PFSK-1 (cell line): ENCODE measurements around the gene BTNL2.

Experiments
- FOXP2 ChIP-seq: optimal IDR thresholded peaks from 2 replicates; pipeline ENCODE3; 2011; ENCODE audit warnings: borderline replicate concordance, control low read depth, inconsistent platforms; ENCODE audit not compliant: insufficient read depth; ENCODE audit errors: extremely low read length, extremely low read depth
- POLR2AphosphoS5 ChIP-seq: IDR thresholded peaks from 2 replicates; pipeline ENCODE4 v1.6.1; 2012; ENCODE audit warnings: low read depth, mild to moderate bottlenecking, control low read depth, low read length, moderate library complexity
- REST ChIP-seq, 2 experiments: IDR thresholded peaks; 2 replicates each; pipeline versions ENCODE4 v1.6.1 to v1.8.0; 2011 to 2012; ENCODE audit warnings: low read depth in 2 of 2, low read length in 2 of 2, control low read depth in 1 of 2, inconsistent platforms in 1 of 2, mild to moderate bottlenecking in 1 of 2, moderate library complexity in 1 of 2; ENCODE audit not compliant: insufficient read depth in 1 of 2
- SIN3A ChIP-seq: IDR thresholded peaks from 2 replicates; pipeline ENCODE4 v1.6.1; 2012; ENCODE audit warnings: mild to moderate bottlenecking, low read length, moderate library complexity, borderline replicate concordance; ENCODE audit not compliant: insufficient read depth
- TAF1 ChIP-seq: IDR thresholded peaks from 2 replicates; pipeline ENCODE4 v1.6.1; 2012; ENCODE audit warnings: low read length, control low read depth, borderline replicate concordance; ENCODE audit not compliant: insufficient read depth

Gene BTNL2

DNA sequence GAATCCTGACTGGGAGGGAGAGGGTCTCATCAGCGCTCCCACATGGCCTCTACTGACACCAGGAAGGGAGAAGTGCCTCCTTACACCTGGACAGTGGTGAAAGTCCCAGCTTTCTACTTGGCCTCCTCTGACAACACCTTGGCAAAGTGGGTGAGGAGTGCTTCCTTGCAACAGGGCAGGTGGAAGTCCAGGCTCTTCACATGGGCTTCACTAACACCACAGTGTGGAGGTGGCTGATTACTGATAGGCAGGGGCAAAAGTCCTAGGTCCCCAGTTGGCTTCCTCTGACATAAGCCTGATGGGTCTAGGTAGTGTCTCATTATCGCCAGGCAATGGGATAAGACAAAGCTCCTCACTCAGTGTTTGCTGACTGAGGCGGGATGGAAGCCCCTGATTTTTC lies 23.2 kb upstream of the BTNL2 start:
- TF ChIP-seq SIN3A (no peak), TAF1 (no peak), POLR2AphosphoS5 (no peak), REST (IDR thresholded peaks at IDR 0.05; ENCODE audit: insufficient read depth in 1 of 2, low read depth in 2 of 2, low read length in 2 of 2) (no peak), FOXP2 (no peak)

GRCh38 chr6:32427934-32428474 lies 21.0 kb upstream of the BTNL2 start:
- no peak for TF ChIP-seq SIN3A
- no peak for TF ChIP-seq TAF1
- TF ChIP-seq REST (IDR thresholded peaks at IDR 0.05; ENCODE audit: insufficient read depth in 1 of 2, low read depth in 2 of 2, low read length in 2 of 2): no peak
- TF ChIP-seq FOXP2: no peak
- no peak for TF ChIP-seq POLR2AphosphoS5

- no peak for TF ChIP-seq POLR2AphosphoS5
- no peak for TF ChIP-seq SIN3A
- no peak for TF ChIP-seq REST (IDR thresholded peaks at IDR 0.05; ENCODE audit: insufficient read depth in 1 of 2, low read depth in 2 of 2, low read length in 2 of 2)
- no peak for TF ChIP-seq TAF1
- no peak for TF ChIP-seq FOXP2
Measured at GRCh38 chr6:32427218-32427617, 20.2 kb upstream of the BTNL2 start.

DNA sequence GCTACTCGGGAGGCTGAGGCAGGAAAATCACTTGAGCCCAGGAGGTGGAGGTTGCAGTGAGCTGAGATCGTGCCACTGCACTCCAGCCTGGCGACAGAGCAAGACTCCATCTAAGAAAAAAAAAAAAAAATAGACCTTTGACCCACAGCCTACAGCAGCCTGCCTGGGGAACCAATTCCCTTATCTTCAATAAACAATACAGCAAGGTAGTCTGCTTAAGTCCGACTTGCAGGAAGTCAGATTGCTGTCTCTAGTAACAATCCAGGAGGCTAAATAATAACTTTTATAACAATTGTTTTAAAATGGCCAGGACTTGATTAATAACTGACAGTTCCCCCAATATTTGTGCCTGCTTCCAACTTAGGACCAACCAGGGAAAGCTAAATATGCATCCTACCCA lies 19.4 kb upstream of the BTNL2 start:
- TF ChIP-seq FOXP2: no peak
- no peak for TF ChIP-seq SIN3A
- TF ChIP-seq POLR2AphosphoS5: no peak
- TF ChIP-seq REST (IDR thresholded peaks at IDR 0.05; ENCODE audit: insufficient read depth in 1 of 2, low read depth in 2 of 2, low read length in 2 of 2): no peak
- TF ChIP-seq TAF1: no peak
